HCT116 (cell line): ENCODE measurements around the gene ASB11. TPM values are rescaled to one million over a fixed set of nuclear protein-coding genes. Genes with fewer than 3 reads are reported as not detected.

ENCODE experiments used
- ATAC-seq: fragments of 200-7000 bp; cut with Tn5 transposase; 2 replicates; pipeline ENCODE4 v1.9.1; 2020; ENCODE audit warnings: mild to moderate bottlenecking, moderate library complexity
- BruUV-seq: library from RNA; stranded (reverse); fragments of 400-500 nt; replicated peaks from 2 replicates; lab custom pipeline; 2021; lab: Mats Ljungman, UMichigan
- CTCF ChIA-PET: fragments of 300-600 bp; sonication (Branson Sonifier 250); formaldehyde crosslinking; loops from one replicate; lab custom pipeline; 2021; ENCODE audit warnings: antibody characterized with exemption; lab: Charles Lee
- POLR2A ChIA-PET: fragments of 300-600, 350-600 bp; sonication (Branson Sonifier 250); formaldehyde crosslinking; loops from one replicate; lab custom pipeline; 2021; ENCODE audit warnings: antibody characterized with exemption; lab: Charles Lee
- RAD21 ChIA-PET, 2 experiments: fragments of 300-600 bp; sonication (Branson Sonifier 250); formaldehyde crosslinking; loops; one replicate each; lab custom pipeline; 2023; ENCODE audit warnings: low total read pairs in 2 of 2; ENCODE audit not compliant: uncharacterized antibody in 2 of 2, unreplicated experiment in 2 of 2, low non-redundant PET in 1 of 2; lab: Charles Lee
- DNase-seq: peaks from one replicate; pipeline ENCODE4 v3.0.0-alpha.2; 2010; ENCODE audit warnings: low read depth, low spot score
- H2AFZ ChIP-seq: fragments of 200-600 bp; shearing (Covaris generic), sonication (generic); 2 replicates; pipeline ENCODE4 v1.6.1; 2017; ENCODE audit warnings: low read depth, mixed run types, mixed read lengths, antibody characterized with exemption, low read length; ENCODE audit not compliant: poor library complexity, severe bottlenecking
- H3K27ac ChIP-seq: 2 replicates; pipeline ENCODE4 v1.5.1; 2012; ENCODE audit warnings: low read depth, low read length
- H3K27me3 ChIP-seq: fragments of 200-600 bp; sonication (generic); 2 replicates; pipeline ENCODE4 v1.6.1; 2016; ENCODE audit warnings: mixed run types, low read length, mixed read lengths; ENCODE audit not compliant: insufficient read depth
- H3K36me3 ChIP-seq, 2 experiments: fragments of 200-500 bp in 1 of 2; fragments of 200-600 bp in 1 of 2; sonication (Bioruptor generic) in 1 of 2; sonication (generic) in 1 of 2; 2 replicates each; pipeline versions ENCODE4 v1.5.1 to v1.6.1; 2014 to 2016; ENCODE audit warnings: low read length in 2 of 2, inconsistent platforms in 1 of 2, mixed read lengths in 1 of 2, mixed run types in 1 of 2; ENCODE audit not compliant: insufficient read depth in 2 of 2, control insufficient read depth in 1 of 2
- H3K4me1 ChIP-seq, 2 experiments: fragments of 200-600 bp in 1 of 2; sonication (generic) in 1 of 2; 2 replicates each; pipeline versions ENCODE4 v1.5.1 to v1.6.1; 2012 to 2017; ENCODE audit warnings: low read length in 2 of 2, inconsistent platforms in 1 of 2, mild to moderate bottlenecking in 1 of 2, mixed read lengths in 1 of 2, mixed run types in 1 of 2, moderate library complexity in 1 of 2; ENCODE audit not compliant: insufficient read depth in 2 of 2, control insufficient read depth in 1 of 2
- H3K4me2 ChIP-seq: fragments of 200-600 bp; sonication (generic); 2 replicates; pipeline ENCODE4 v1.6.1; 2017; ENCODE audit warnings: mixed run types, low read length, mixed read lengths
- H3K4me3 ChIP-seq, 2 experiments: fragments of 200-600 bp in 1 of 2; sonication (generic) in 1 of 2; replicated peaks in 1 of 2; 2 replicates each; pipeline ENCODE4 v1.5.1; 2011 to 2016; ENCODE audit warnings: low read length in 2 of 2, control low read depth in 1 of 2, low read depth in 1 of 2, mild to moderate bottlenecking in 1 of 2, mixed read lengths in 1 of 2, mixed run types in 1 of 2
- H3K79me2 ChIP-seq: fragments of 200-600 bp; sonication (generic); 2 replicates; pipeline ENCODE4 v1.6.1; 2017; ENCODE audit warnings: mild to moderate bottlenecking, mixed run types, low read length, moderate library complexity, mixed read lengths; ENCODE audit not compliant: insufficient read depth
- H3K9ac ChIP-seq: fragments of 200-600 bp; sonication (generic); 2 replicates; pipeline ENCODE4 v1.6.1; 2016; ENCODE audit warnings: low read length, mixed read lengths
- H3K9me2 ChIP-seq: fragments of 200-600 bp; sonication (generic), shearing (Covaris generic); 2 replicates; pipeline ENCODE4 v1.6.1; 2017; ENCODE audit warnings: mixed run types, mild to moderate bottlenecking, moderate library complexity; ENCODE audit not compliant: insufficient read depth
- H3K9me3 ChIP-seq, 2 experiments: fragments of 200-500 bp in 1 of 2; fragments of 200-600 bp in 1 of 2; sonication (Bioruptor generic) in 1 of 2; sonication (generic) in 1 of 2; 2 replicates each; pipeline ENCODE4 v1.6.1; 2014 to 2017; ENCODE audit warnings: low read length in 2 of 2, mixed read lengths in 2 of 2, inconsistent platforms in 1 of 2, low read depth in 1 of 2, mild to moderate bottlenecking in 1 of 2, mixed run types in 1 of 2, moderate library complexity in 1 of 2; ENCODE audit not compliant: control insufficient read depth in 1 of 2, insufficient read depth in 1 of 2
- H4K20me1 ChIP-seq: fragments of 200-600 bp; sonication (generic), shearing (Covaris generic); 2 replicates; pipeline ENCODE4 v1.6.1; 2017; ENCODE audit warnings: mixed run types, mild to moderate bottlenecking, moderate library complexity; ENCODE audit not compliant: insufficient read depth
- ATF3 ChIP-seq: IDR thresholded peaks from 2 replicates; pipeline ENCODE4 v1.6.1; 2012
- CEBPB ChIP-seq: IDR thresholded peaks from 2 replicates; pipeline ENCODE4 v1.6.1; 2012; ENCODE audit warnings: low read depth
- CTCF ChIP-seq, 3 experiments: fragments of 200-600 bp in 1 of 3; sonication (generic) in 1 of 3; IDR thresholded peaks in 2 of 3; conservative IDR thresholded peaks in 1 of 3; 2 replicates each; pipeline ENCODE4 v1.5.1; 2012 to 2017; ENCODE audit warnings: low read depth in 2 of 3, low read length in 2 of 3, antibody characterized with exemption in 1 of 3, borderline replicate concordance in 1 of 3, control low read depth in 1 of 3, mild to moderate bottlenecking in 1 of 3, mixed read lengths in 1 of 3, mixed run types in 1 of 3, moderate library complexity in 1 of 3; ENCODE audit not compliant: insufficient read depth in 1 of 3
- ELF1 ChIP-seq: IDR thresholded peaks from 2 replicates; pipeline ENCODE4 v1.6.1; 2012; ENCODE audit warnings: low read depth, borderline replicate concordance
- FOSL1 ChIP-seq: IDR thresholded peaks from 2 replicates; pipeline ENCODE4 v1.6.1; 2012; ENCODE audit warnings: low read depth
- POLR2A ChIP-seq: IDR thresholded peaks from 2 replicates; pipeline ENCODE4 v1.7.0; 2011; ENCODE audit warnings: borderline replicate concordance; ENCODE audit not compliant: insufficient read depth, insufficient read length; ENCODE audit errors: extremely low read depth
- SIN3A ChIP-seq: IDR thresholded peaks from 2 replicates; pipeline ENCODE4 v1.6.1; 2012; ENCODE audit warnings: low read depth
- SRF ChIP-seq: IDR thresholded peaks from 2 replicates; pipeline ENCODE4 v1.6.1; 2012; ENCODE audit warnings: low read depth
- TCF7L2 ChIP-seq: IDR thresholded peaks from 2 replicates; pipeline ENCODE4 v1.7.0; 2011; ENCODE audit warnings: borderline replicate concordance, inconsistent platforms; ENCODE audit not compliant: insufficient read depth, insufficient read length; ENCODE audit errors: extremely low read depth
- ZBTB33 ChIP-seq: IDR thresholded peaks from 2 replicates; pipeline ENCODE4 v1.6.1; 2011; ENCODE audit warnings: mild to moderate bottlenecking, low read length, moderate library complexity; ENCODE audit not compliant: insufficient replicate concordance; ENCODE audit errors: extremely low read depth
- ZFX ChIP-seq: fragments of 450-650 bp; IDR thresholded peaks from 2 replicates; pipeline ENCODE4 v1.6.1; 2017
- ZNF274 ChIP-seq: fragments of 200-500 bp; sonication (Bioruptor generic); IDR thresholded peaks from 2 replicates; pipeline ENCODE4 v1.6.1; 2014; ENCODE audit warnings: mild to moderate bottlenecking, low read depth, low read length, inconsistent platforms
- intact Hi-C: fragments of 100-400 bp; cut with micrococcal nuclease; formaldehyde crosslinking; loops from 2 replicates; pipeline ENCODE4 v1.10.0; 2022
- total RNA-seq: library from RNA; stranded (reverse); gene quantifications from one replicate; pipeline ENCODE4 v1.2.1, GENCODE V29; 2021; ENCODE audit not compliant: unreplicated experiment

The ASB11 gene
- total RNA-seq, 1 experiment from 2014 or later: not detected

GRCh38 chrX:15319075-15319474, 3.6 kb upstream of the ASB11 start:
- no peaks in the 10 kb centered on the region for H3K9me2 ChIP-seq
- no peaks in the 10 kb centered on the region; a peak in 1 of 4 replicates for H3K36me3 ChIP-seq
- no peak overlapping the region for H3K9ac ChIP-seq
- TF ChIP-seq POLR2A (no peak), SRF (no peak), ATF3 (no peak), TCF7L2 (no peak), ELF1 (no peak), ZFX (no peak), CTCF (IDR thresholded peaks at IDR 0.05 in 2 of 3, conservative IDR thresholded peaks at IDR 0.05 in 1 of 3; ENCODE audit: borderline replicate concordance in 1 of 3, insufficient read depth in 1 of 3, low read depth in 2 of 3, low read length in 2 of 3) (no peak), ZNF274 (no peak), SIN3A (no peak), FOSL1 (no peak), CEBPB (no peak), ZBTB33 (no peak)
- no peak overlapping the region for H3K4me3 ChIP-seq
- H2AFZ ChIP-seq: no peak overlapping the region
- no peaks in the 10 kb centered on the region for H3K9me3 ChIP-seq
- no peaks in the 10 kb centered on the region for H4K20me1 ChIP-seq
- H3K27ac ChIP-seq: no peak overlapping the region
- DNase-seq (no peak), ATAC-seq (no peak)
- BruUV-seq: no TSS peak
- POLR2A ChIA-PET: no interaction called here
- intact Hi-C loops: no loop called here
- H3K4me1 ChIP-seq: no peaks in the 10 kb centered on the region
- CTCF ChIA-PET: no interaction called here
- no peaks in the 10 kb centered on the region for H3K79me2 ChIP-seq
- RAD21 ChIA-PET: no interaction called here
- H3K4me2 ChIP-seq: no peak overlapping the region
- H3K27me3 ChIP-seq: no peaks in the 10 kb centered on the region
